GM19193 (cell line): Measurements from ENCODE around the gene TAF1A.

ENCODE experiments used
- POLR2A ChIP-seq: IDR thresholded peaks from 4 replicates; pipeline ENCODE4 v1.6.1; 2011; ENCODE audit not compliant: insufficient read depth, insufficient read length; ENCODE audit errors: extremely low read depth

TAF1A gene

DNA sequence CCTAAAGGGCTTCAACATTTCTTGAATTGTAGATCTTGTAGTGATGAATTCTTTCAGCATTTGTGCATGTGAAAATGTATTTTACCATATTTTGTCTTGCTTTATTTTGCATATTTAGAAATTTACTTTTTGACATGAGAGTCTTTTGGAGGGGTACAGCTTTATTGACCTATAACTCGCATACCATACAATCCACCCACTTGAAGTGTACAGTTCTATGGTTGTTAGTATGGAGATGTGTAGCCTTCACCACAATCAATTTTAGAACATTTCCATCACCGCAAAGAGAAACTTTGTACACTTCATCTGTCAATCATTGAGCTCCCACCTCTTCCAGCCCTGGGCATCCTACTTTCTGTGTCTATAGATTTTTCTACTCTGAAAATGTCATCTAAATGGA is 21.0 kb upstream of the TAF1A start:
- TF ChIP-seq POLR2A = no peak

DNA sequence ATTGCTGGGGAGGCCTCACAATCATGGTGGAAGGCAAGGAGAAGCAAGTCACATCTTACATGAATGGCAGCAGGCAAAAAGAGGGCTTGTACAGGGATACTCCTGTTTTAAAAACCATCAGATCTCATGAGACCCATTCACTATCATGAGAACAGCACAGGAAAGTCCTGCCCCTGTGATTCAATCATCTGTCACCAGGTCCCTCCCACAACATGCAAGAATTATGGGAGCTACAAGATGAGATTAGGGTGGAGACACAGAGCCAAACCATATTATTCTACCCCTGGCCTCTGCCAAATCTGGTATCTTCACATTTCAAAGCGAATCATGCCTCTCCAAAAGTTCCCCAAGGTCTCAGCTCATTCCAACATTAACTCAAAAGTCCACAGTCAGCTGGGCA is 17.0 kb upstream of the TAF1A start:
- TF ChIP-seq POLR2A = no peak

GRCh38 chr1:222601257-222601656 is 11.5 kb upstream of the TAF1A start:
- no peak for TF ChIP-seq POLR2A

- TF ChIP-seq POLR2A = no peak
These were observed 10.5 kb upstream of the TAF1A start for GRCh38 chr1:222600281-222600680.

DNA sequence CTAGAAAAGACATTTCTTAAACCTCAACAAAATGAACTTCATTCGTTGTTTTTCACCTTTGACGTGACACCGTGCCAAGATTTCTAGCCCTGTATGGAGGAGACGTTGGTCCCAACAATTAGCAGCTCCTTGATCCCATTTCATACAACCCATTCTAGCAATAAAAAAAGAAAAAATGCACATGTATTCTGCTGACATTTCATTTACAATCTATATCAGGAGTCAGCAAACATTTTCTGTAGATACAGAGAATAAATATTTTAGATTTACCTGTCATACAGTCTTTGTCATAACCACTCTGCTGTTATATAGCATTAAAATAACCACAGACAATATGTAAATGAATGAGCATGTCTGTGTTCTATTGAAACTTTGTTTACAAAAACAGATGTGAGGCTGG is 7.0 kb upstream of the TAF1A start:
- no peak for TF ChIP-seq POLR2A

DNA sequence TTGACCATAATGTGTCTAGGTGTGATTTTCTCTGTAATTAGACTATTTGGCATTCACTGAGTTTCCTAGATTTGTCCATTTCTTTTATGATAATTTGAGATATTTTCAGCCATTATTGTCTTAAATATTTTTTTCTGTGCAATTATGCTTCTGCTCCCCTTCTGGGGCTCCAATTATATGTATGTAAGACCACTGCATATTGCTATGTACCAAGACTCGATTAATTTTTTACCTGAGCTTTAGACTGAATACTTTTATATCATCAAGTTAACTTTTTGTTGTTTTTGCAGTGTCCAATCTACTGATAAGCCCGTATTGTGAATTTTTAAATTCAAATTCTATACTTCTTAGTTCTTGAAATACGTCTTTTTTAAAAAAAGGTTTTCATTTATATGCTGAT is 5.1 kb upstream of the TAF1A start:
- no peak for TF ChIP-seq POLR2A

- no peak for TF ChIP-seq POLR2A
These were observed 2.4 kb upstream of the TAF1A start for GRCh38 chr1:222592171-222592570.

GRCh38 chr1:222588135-222588534 is 1.6 kb downstream of the TAF1A start:
- no peak for TF ChIP-seq POLR2A

DNA sequence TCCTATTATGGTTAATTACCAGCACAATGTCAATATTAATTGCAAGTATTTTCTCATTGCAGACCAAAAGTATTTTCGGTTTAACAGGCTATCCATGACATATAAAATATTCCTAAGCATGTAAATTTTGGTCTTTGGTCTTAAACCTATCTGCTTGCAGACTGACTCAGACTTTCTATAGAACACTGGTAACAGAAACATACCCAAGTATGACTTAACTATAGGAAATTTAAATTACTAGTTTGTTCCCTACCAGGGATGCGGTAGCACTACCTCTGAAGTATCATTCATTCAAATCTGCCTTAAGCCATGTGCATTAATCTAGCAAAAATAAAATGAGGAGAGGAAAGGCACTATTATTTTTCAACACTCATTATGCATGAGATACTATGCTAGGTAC is 2.9 kb downstream of the TAF1A start:
- TF ChIP-seq POLR2A = no peak

DNA sequence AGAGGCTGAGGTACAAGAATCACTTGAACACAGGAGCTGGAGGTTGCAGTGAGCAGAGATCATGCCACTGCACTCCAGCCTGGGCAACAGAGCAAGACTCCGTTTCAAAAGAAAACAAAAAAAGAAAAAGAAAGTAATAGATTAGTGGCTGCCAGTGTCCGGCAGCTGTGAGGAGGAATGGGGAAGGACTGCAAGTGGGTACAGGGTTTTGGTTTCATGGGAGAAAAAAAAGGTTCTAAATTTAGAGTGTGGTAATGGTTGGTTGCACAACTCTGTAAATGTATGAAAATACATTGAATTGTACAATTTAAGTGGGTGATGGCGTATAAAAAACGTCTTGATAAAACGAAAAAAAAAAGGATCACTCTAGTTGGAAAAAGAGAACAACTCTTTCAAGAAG is 6.7 kb downstream of the TAF1A start:
- TF ChIP-seq POLR2A = no peak

DNA sequence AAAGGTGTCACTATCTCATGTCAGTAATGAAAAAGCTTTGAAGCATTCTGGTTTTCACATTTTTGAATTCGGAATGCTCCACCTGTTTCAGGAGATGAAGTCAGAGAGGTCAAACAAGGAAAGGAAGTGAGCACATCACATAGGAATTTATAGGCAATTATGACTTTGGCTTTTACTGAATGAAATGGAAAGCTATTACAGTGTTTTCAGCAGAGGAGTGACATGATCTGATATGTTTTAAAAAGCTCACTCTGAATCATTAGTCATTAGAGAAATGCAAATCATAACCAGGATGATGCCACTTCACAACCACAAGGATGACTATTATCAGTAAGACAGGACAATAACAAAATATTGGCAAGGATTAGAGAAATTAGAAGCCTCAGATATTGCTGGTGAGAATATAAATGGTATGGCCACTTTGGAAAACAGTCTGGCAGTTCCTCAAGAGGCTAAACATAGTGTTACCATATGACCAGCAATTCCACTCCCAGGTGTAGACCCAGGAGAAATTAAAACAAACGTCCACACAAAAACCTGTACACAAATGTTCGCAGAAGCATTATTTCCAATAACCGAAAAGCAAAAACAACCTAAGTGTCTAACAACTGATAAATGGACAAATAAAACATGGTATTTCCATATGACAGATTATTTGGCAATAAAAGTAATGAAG is 7.5 kb downstream of the TAF1A start:
- TF ChIP-seq POLR2A = no peak

- no peak for TF ChIP-seq POLR2A
These were observed 10.4 kb downstream of the TAF1A start for GRCh38 chr1:222579316-222579715.

DNA sequence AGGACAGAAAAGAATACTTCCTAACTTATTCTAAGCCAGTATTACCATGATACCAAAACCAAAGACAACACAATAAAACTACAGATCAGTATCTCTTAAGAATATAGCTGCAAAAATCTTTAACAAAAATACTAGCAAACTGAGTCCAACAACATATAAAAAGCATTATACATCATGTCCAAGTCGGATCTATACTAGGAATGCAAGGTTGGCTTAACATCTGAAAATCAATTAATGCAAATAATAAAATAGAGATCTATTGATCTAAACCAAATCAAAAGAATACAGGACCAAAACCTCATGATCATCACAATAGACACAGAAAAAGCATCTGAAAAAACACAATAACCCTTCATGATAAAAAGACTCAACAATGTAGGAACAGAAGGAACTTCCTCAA is 18.9 kb downstream of the TAF1A start:
- no peak for TF ChIP-seq POLR2A

DNA sequence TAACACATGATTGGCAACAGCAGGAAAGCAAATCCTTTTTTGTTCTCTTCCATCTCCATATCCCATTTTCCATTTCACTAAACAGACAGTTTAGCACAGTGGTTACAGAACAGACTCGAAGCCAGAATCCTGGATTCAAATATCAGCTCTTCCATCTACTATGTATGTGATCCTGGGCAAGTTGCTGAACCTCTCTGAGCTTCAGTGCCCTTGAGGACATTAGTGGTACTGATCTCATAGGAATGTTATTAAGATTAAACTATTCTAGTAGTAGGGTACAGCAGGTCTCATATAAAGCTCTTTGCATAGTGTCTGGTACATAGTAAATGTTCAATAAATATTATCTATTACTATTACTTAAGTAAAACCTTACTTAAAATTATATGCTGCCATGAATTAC is 28.1 kb downstream of the TAF1A start:
- TF ChIP-seq POLR2A = no peak

GRCh38 chr1:222557574-222557973 is 32.2 kb downstream of the TAF1A start:
- TF ChIP-seq POLR2A = no peak

DNA sequence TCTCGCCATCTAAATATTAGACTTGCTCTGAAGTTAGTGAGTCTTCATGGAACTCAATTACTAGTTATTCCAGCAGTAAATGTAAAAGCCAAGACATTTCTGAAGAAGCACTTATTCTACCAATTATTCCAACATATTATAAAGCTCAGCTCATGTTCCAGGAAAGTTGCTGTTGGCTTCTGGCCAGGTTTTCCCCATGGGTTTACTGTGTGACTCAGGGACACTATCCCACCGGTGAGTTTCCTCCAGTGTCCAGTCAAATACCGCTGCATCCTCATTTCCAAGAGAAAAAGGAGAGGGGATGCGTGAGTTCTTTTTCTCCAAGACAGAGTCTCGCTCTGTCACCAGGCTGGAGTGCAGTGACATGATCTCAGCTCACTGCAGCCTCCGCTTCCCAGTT is 32.6 kb downstream of the TAF1A start:
- TF ChIP-seq POLR2A = no peak

GRCh38 chr1:222555992-222556615 is 33.6 kb downstream of the TAF1A start:
- no peak for TF ChIP-seq POLR2A
